ENCODE results near the gene TIAM2.

Gene TIAM2

DNA sequence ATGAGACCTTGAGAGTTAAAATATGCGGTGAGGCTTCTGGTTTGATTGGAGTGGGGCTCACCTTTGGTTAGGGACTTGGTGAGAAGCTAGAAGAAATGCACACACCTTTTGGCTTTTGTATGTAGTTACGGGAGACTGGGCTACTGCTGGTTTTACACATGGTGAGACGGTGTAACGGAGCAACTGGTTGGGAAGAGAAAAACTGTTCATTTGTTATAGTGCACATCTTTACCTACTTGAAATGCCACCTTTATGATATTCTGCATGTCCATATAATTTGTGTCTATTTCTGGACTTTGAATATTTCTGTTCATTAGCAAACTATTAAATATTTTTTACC lies 31.6 kb downstream of the TIAM2 start:
- DNase-seq, result no peak

DNA sequence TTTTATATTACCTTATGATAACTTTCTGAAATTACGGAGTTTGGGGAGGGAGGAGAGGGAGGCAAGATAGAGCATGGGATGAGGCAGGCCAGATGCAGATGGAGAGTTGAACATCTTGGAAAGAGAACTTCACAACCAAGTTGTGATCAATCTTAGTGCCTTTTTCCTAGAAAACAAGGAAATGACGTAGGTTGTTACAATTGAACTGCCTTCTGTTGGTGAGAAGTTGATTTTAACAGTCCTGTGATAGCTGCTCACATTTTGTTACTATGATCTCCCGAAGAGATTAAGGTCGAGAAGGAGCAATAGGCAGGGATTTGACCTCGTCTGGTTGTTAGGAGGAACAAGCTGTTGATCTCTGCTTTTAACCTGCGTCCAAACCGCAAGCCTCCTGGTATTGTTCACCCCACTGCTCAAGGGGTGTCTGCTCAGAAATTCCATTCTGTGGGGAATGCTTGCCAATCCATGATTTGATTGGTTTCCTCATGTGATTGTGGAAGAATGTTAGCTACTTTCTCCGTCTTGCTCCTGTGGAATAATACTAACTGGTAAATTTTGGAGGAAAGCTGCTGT lies 35.1 kb downstream of the TIAM2 start:
- no peak for DNase-seq

DNA sequence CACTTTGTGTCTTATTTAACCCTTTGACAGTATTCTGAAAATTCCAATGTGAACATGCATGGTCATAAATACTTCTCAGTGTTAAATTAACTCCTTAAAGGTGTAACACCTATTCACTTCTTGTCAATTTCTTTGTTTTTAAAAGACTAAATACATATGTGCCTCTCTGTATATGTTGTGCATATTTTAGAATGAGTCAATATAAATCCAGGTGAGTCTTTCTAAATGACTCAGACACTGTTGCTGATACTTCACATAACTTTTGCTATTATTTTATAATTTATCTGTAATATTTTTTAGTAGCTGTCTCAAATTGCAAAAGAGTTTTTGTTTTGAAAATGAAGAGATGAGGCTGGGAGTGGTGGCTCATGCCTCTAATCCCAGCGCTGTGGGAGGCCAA lies 36.0 kb downstream of the TIAM2 start:
- DNase-seq, result no peak

DNA sequence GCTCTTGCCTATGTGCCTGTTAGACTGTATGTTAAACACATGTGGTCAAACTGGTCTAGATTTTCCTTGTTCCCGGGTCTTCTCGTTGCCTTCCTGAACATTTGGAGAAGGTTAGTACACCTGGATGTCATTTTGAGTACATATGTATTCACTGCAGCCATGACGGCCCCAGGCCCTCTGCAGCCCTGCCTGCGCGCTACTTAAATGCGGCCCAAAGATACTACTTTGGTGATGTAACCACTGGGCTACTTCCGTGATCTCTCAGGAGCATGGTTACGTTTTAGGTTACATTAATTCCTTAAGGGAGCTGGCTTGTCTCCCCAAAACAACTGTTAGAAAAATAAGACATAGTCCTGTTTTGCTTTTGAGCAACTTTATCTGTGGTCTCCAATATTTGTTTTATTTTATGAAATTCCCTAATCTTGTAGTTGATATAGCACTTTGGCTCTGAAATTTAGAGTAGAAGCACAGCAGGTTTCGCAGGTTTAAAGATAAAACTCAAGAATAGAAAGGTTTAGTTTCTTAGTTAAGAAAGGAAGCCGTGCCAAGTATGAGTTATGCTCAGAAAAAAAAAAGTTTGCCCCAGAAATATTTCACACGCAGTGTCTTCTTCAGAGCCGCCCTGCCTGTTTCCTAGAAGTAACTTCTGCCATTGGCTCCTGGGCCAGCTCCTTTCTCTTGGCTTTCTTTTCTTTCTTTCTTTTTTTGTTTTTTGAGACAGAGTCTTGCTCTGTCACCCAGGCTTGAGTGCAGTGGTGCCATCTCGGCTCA lies 38.1 kb downstream of the TIAM2 start:
- no peak for DNase-seq

DNA sequence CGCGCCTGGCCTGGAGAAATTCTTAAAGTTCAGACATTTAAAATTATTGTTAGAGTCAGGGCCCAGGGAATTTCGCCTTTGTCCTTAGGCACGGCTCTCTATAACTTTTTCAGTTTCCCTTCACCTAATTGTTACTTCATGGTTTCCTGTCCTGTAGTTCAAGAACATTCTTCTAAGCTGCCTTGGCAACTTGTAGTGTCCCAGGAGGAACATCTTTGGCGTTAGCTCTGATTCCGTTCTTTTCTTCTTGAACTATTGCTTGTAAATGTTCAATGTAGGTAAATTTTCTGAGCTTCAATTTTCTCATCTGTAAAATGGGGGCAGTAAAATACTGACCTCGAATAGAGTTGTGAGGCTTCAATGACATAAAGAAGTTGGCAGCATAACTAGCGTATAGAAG lies 41.8 kb downstream of the TIAM2 start:
- DNase-seq, result no peak

DNA sequence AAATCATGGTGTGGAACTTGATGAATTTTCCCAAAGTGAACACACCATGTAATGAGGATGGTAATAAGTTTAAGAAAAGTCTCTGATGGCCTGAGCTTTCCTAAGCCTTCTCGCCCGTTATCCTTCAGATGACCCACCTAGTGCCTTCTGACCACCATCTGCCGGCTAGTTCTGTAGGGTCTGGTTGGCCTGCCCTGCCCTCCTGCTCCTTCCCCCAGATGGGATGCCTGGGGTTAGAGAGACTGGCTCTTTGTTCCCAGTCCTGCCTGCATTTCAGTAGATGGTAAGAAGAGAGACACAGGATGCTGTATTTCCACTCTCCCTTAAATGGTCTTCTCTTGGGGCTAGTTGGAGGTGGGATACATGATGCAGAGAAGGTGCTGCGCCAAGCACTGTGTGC lies 43.0 kb downstream of the TIAM2 start:
- DNase-seq, result no peak

DNA sequence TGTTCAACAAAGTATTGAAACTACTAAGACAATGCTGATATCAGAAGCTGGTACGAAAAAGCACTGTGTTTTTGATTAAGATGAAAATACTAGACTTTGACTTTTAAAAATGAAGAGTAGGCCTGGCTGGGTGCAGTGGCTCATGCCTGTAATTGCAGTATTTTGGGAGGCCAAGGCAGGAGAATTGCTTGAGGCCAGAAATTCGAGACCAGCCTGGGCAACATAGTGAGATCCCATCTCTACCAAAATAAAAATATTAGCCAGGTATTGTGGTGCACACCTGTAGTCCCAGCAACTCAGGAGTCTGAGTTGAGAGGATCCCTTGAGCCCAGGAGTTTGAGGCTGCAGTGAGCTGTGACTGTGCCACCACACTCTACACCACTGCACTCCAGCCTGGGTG lies 43.4 kb downstream of the TIAM2 start:
- no peak for DNase-seq

DNA sequence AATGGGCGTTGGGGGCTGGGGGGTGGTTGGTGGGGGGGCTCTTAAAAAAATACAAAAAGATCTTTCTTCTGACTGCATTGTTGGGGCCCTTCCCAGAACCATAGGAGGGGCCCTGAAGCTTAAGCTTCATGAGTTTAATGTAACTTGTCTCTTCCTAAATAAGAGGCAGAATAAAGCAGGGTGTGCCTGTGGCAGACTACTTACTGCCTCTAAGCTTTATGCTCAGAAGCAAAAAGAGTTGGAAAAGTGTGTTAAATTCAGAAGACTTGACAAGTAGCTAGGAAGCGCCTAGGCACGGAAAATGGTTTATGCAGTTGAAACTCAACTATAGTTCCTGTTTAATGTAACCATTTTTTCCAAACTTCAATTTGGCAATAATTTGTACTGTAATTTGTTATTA lies 44.5 kb downstream of the TIAM2 start:
- no peak for DNase-seq

DNA sequence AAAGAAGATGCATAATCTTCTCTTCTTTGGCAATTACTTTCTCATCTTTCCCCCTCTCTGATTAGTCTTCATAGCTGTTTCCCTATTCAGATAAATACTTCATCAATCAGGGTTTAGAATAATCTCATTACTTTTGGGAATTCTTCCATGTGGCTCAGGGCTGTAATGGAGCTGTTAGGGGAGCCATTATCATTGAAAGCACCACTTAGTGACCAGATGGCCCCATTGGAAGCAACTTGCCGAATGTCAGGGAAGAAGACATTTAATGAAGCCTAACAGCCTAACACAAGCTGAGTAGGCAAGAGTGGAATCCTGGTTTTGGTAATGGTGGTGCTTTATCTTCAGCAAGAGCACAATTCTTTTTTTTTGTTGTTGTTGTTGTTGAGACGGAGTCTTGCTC lies 45.0 kb downstream of the TIAM2 start:
- no peak for DNase-seq

DNA sequence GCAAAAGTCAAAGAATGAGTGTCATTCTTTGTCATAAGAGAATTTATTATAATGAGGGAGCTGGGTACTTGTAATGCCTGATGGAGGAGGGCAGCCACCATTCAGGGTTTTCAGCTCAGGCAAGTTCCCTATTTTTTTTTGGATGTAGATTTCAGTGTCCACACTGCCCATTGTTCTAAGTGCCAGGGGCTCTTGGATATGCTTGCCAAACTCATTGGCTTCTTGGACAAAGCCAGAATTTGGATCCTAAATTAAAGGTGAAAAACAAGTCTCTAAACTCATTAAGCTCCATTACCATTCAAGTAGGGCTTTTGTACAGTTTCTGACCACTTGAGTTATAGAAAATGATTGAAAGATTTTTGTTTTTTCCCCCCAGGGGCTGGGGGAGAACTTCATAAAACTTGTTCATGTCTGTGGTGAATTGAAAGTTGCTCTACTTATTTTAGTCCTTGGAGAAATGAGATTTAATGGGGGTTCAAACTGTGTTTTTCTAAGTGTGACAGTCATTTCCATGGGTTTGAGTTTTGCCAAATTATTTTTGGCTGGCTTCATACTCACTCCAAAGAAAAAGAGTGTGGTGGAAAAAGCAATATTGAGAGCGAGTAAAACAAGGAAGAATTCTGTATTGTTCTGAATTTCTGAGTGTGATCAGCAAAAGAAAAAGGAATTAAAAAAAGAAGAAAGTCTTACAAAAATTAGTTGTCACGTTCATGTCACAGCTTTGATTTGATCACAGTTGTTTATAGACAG lies 46.0 kb downstream of the TIAM2 start:
- no peak for DNase-seq

DNA sequence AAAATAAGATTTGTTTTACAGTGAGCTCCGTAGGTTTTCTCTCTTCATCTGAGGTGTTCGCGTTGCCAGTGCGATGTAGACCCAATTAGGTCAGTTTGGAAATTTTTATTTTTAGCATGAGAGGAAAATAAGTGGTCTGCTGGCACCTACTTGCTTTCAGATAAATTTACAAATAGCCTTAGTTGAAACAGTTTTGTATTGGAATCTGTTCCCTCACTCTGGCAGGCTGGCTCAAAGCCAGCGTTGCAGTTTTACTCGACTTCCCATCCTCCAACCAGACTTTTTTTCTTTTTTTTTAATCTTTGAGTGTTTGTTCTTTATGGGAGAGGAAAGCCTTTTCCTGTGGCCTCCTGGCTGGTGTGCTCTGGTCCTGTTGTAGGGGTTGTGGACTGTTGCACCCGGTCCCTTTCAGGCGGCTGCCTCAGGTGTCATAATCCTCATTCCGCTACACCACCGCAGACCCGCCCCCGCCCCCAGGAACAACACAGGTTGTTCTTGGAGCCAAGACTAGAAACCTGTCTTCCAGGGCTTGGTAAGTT lies 46.7 kb downstream of the TIAM2 start:
- DNase-seq, result no peak

DNA sequence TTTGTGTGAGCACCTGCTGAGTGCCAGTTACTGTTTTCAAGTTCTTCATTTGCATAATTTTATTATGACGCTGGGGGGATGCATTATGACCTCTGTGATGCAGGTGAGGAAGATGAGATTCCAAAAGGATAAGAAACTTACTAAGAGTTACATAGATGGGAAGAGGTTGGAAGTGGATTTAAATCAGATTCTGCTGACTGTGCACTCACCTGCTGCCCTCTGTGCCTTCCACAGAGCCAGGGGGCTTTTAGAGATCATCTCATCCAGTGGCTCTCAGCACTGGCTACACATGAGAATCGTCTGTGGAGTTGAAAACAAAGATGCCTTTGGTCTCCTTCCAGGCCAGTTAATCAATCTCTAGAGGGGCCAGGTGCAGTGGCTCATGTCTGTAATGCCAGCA lies 47.9 kb downstream of the TIAM2 start:
- no peak for DNase-seq

DNA sequence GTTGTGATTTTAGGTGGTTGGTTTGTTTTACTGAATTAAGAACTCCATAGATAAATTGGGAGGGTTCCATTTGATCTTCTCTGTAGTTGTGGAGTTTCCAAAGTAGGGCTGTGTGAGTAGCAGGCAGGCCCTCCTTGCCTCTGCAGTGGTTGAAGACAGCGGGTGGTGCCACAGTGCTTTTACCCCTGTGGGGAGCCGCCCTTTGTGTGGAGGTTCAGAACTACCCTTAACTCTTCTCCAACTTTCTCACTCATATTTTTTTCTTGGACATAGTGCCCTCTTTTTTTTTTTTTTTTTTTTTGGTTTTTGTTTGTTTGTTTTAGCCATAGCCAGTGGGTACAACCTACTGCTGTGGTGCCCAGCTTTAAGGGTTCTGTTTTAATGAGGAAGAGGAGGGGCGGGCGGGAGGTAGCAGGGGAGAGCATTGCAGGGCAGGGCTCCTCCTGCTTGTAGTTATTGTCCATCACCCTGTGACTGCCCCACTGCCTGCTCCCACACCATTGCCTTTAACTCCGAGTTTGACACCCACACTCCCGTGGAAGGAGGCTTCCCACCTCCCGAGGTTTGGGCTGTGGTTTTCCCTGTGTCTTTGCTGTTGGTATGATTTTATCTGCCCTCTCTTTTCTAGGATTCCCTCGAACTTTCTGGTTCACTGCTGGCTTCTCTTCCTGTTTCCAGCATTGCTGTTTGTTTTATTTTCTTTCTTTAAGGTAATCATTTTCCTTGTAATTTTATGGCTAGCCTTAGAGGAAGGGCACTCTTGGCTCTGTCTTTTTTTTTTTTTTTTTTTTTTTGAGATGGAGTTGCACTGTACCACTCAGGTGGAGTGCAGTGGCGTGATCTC lies 50.7 kb downstream of the TIAM2 start:
- no peak for DNase-seq

DNA sequence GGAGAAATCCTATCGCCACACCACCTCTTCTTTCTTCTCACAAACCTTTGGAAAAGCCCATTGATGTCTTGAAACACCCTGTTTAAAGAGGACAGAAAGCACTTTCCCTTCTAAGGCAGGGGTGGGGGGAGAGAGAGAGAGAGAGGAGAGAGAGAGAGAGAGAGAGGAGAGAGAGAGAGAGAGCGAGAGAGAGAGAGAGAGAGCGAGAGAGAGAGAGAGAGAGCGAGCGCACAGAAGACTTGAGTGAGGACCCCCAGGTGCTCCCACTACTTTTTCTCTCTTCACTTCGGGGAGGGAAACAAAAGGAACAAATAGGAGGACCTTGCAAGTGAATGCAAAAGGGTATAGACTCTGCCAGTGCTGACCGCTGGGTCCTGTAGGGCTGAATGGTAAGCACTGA lies 52.4 kb downstream of the TIAM2 start:
- no peak for DNase-seq

DNA sequence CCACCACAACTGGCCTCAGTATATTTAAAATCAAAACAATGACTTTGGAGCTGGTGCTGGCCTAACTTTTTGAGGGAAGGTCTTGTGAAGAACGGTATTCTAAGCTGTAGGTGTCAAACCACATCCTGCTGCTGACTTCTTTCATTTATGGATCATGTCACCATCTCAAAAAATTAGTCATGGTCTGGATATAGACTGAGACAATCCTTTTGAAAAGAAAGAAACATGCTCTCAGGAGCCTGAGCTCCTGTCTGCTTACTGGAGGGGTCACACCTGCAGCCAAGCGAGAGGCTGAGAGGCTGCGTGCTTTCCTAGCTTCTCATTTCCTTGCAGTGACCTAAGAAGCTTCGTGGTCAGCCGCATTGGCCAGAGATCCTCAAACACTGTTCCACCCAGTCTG lies 55.2 kb downstream of the TIAM2 start:
- DNase-seq, result peak; percentile 41

DNA sequence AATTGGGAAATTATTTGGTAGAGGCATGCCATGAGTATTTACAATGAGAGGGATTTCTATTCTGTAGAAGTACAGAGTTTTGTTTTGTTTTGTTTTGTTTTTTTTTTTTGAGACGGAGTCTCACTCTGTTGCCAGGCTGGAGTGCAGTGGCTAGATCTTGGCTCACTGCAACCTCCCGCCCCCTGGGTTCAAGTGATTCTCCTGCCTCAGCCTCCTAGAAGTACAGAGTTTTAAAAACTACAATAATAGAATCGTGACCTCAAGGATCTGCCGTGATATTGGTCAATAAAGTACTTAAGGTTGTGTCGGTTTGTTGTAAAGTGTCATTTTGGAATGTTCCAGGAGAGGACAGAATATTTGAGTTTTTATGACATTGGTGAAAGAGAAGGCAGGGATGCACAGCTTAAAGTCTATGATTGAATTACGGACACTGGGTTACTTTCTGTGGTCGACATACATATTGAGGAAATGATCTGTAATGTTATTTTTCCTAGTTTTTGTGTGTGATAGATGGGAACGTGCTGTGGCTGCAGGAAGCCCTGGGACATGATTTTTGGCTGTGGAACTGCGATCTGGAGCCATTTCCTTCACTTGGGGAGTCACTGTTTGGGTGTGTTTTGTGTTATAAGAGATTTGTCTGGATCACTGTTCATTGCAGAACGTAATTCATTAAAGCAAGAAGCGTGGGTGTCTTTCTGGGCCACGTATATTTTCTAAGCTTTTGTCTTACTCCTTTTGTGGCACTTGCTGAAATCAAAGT lies 59.6 kb downstream of the TIAM2 start:
- DNase-seq, result no peak

DNA sequence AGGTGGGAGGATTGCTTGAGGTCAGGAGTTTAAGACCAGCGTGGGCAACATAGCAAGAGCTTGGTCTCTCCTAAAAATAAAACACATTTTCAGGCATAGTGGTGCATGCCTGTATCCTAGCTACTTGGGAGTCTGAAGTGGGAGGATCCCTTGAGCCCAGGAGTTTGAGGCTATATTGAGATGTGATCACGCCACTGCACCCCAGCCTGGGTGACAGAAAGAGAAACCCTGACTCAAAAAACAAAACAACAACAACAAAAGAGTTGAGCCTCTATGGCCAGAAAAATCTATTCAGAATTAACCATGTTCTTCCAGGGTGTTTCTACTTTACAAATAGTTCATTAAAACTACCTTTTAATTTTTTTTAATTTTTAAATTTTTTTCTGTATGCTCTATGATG lies 60.6 kb downstream of the TIAM2 start:
- no peak for DNase-seq

DNA sequence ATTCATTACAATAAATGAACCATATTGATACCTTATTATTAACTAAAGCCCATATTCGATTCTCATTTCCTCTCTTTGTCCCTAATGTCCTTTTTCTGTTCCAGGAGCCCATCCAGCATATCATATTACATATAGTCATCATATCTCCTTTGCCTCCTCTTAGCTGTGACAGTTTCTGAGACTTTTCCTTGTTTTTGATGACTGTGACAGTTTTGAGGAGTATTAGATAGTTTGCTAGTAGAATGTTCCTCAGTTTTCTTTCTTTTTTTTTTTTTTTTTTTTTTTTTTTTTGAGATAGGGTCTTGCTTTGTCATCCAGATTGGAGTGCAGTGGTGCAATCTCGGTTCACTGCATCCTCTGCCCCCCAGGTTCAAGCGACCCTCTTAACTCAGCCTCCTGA lies 61.6 kb downstream of the TIAM2 start:
- no peak for DNase-seq

DNA sequence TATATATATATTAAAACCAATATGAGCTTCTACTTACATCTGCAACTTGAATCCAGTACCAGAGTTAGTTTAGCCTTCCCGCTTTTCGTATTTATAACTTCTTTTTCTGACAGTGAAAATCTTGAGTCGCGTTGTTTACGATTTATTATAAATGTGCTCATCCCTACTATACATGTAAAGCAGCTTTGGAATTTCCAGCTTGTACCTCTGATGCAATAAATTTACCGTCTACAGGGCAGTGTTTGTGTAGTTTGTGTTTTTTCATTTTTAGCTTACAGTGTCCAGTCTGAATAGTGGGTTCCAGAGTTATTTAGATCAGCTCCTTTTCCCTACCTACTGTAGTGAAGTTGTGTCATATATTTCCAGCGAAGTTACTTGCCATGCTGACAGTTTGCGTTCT lies 66.3 kb downstream of the TIAM2 start:
- no peak for DNase-seq

DNA sequence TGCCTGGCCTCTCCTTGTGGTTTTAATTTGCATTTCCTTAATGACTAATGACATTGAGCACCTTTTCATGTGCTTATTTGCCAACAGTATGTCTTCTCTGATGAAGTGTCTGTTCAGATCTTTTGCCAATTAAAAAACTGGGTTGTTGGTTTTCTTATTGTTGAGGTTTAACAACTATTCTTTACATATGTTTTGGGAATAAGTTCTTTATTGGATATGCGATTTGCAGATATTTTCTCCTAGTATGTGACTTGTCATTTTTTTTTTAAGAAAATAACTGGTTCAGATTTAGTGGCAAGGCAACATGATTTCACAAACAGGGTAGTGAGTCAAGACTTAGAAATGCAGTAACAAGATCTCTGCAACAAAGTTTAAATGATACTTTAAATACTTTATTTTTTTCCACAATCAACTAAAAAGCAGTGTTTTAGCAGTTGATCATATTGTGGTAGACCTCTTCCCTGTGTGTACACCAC lies 67.8 kb downstream of the TIAM2 start:
- no peak for DNase-seq

DNA sequence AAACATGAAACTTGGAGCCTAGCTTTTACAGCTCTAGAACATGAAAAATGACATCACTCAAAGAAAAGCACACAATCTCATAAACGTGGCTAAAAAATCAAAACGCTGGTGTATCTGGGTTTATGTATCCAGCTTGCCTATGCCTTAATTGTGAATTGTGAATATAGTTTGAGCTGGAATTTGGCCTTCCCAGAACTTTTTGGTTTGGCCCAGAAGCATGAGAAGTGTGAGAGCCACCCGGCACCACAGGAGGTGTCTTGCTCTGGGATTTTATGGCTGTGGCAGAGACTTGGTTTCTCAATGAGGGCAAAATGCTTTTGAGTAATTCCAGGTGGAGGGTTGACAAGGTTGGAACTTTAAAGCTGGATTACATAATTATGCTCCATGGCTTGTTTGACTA lies 69.2 kb downstream of the TIAM2 start:
- no peak for DNase-seq

DNA sequence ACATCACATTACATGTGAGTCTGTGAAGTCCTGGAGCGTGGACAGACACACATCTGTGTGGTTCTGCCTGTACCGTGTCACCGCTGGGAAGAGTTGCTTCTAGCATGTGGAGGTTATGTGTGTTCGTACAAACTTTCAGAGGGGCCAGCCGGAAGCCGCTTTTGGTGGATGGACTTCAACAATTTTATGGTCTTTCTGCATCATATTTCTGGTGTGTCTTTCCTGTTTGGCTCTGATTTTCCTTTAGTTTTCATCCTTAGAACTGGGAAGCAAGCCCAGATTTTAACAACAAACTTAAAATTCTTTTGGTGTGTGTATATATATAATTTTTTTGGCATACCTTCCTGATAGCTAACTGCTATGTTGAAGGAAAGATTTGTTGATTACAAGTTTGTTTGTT lies 71.2 kb downstream of the TIAM2 start:
- DNase-seq, result no peak

Measured in NK-92 treated with Interleukin-12 subunit alpha and Interleukin-12 subunit beta, amount 100 ng/mL, for 24 hours (cell line).